ENCODE measurements around the gene TMEM134. TPM values are rescaled to one million over a fixed set of nuclear protein-coding genes. Genes with fewer than 3 reads are reported as not detected.
A peak's percentile ranks its signal among the peaks of the same experiment; 100 is the strongest.

TMEM134 gene
- total and polyA plus RNA-seq, 9 of the 15 experiments (the other 6 are each of a cell fraction or from before 2014, with no cell fraction given): 0.63 to 48.4 (median 10.7) TPM

GRCh38 chr11:67500831-67501715 is 32.0 kb upstream of the TMEM134 start:
- DNase-seq (ENCODE audit: extremely low read depth in 1 of 4, low spot score in 3 of 4) (no peak), ATAC-seq (no peak), FAIRE-seq (no peak)
- Histone ChIP-seq H3K9ac (ENCODE audit: insufficient read depth in 1 of 2, low read depth in 2 of 2, low read length in 2 of 2) (no peak overlapping the region), H3K27me3 (ENCODE audit: control insufficient read depth in 2 of 2, insufficient read depth in 2 of 2, low read length in 2 of 2) (no peaks in the 10 kb centered on the region), H3K36me3 (ENCODE audit: control insufficient read depth, insufficient read depth, low read length) (peaks cover 64% of the 10 kb centered on the region; the same call in 2 of the 3 replicates), H3K4me3 (no peak overlapping the region), H3K4me2 (ENCODE audit: insufficient read depth, low read length) (no peak overlapping the region), H3K9me3 (replicated peaks; ENCODE audit: control insufficient read depth, insufficient read depth, low read depth, low read length) (no peaks in the 10 kb centered on the region), H2AFZ (ENCODE audit: low read depth, low read length) (no peak overlapping the region), H3K79me2 (ENCODE audit: control insufficient read depth, insufficient read depth, low read length) (peaks cover 16% of the 10 kb centered on the region; the same call in 2 of the 3 replicates), H3K9me1 (ENCODE audit: control insufficient read depth, insufficient read depth, low read length) (peaks cover 6% of the 10 kb centered on the region), H3K4me1 (replicated peaks in 1 of 2; ENCODE audit: control insufficient read depth in 2 of 2, insufficient read depth in 2 of 2, low read length in 2 of 2) (peaks cover 11 to 66% of the 10 kb centered on the region in 2 experiments), H3K27ac (ENCODE audit: extremely low read depth, low read depth, low read length) (no peak overlapping the region), H4K20me1 (replicated peaks; ENCODE audit: control insufficient read depth, insufficient read depth, low read length) (no peaks in the 10 kb centered on the region)
- TF ChIP-seq USF1 (CRISPR knock-in tag; IDR thresholded peaks at IDR 0.05) (0 out of 2 replicates have a peak, but pooled peaks have one; percentile 8), CEBPG (CRISPR knock-in tag; IDR thresholded peaks at IDR 0.05) (peak; percentile 72), CEBPG (tag; conservative IDR thresholded peaks at IDR 0.05 in 1 of 2, IDR thresholded peaks at IDR 0.05 in 1 of 2) (peak; percentile 66 to 84), NFIC (IDR thresholded peaks at IDR 0.05) (peak; percentile 85), RB1 (IDR thresholded peaks at IDR 0.05; ENCODE audit: low read depth) (no peak), NFIX (CRISPR knock-in tag; IDR thresholded peaks at IDR 0.05; ENCODE audit: low read depth) (peak; percentile 30; the same call in 1 of the 2 replicates), SNAPC5 (CRISPR knock-in tag; IDR thresholded peaks at IDR 0.05) (no peak), CEBPB (tag; IDR thresholded peaks at IDR 0.05) (peak; percentile 97), ZNF12 (CRISPR knock-in tag; IDR thresholded peaks at IDR 0.05) (no peak)
- no TSS peak for BruUV-seq (replicated peaks)
- CTCF ChIA-PET (ENCODE audit: low intra/inter-chr PET ratio): no interaction called here
- intact Hi-C loops (cut with micrococcal nuclease) (no loop called here), in situ Hi-C loops (cut with MboI) (no loop called here)
- POLR2A ChIA-PET: interaction anchor here (0.5 to 1.7 kb wide), 3 partner anchors 9 to 229 kb away, joined by 4 to 5 read pairs (median 4); no protein-coding TSS in a partner anchor
- 78% methylated on average over 9 of the region's 9 CpGs for WGBS (ENCODE audit: insufficient coverage, low coverage, missing lambda C conversion rate)

Measured in K562 (cell line).